Measurements from ENCODE around the gene SLC27A1. TPM values are rescaled to one million over a fixed set of nuclear protein-coding genes. Genes with fewer than 3 reads are reported as not detected.

The SLC27A1 gene
- total RNA-seq, 3 donors from 2014 or later (not counting 1 experiment from before 2014, with no cell fraction given), result 12.9 to 26.2 (median 16.3) TPM

DNA sequence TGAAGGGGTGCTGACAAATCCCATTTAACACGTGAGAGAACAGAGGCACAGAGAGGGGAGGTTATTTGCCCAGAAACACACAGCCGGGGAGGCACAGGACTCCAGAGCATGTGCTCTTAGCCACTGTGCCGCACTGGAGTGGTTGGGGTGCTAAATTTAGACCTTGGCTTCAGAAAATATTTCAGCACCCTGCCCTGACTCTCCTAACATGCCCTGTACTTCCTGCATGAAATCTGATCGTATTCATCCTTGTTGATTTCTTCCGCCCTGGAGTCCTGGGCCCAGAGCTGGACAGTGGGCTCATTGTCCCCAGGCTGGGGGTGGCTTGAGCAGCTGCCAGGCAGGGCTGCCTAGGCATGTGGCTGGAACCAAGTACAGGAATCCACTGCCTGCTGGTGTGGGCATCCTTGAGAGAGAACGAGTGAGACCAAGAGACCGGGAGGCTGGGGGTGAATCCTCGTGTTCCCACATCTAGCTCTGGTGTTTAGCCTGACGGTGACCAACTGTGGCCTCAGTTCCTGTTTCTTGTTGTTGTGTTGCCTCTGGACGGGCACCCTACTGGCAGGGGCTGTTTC, 5.3 kb downstream of the SLC27A1 start:
- Mint-ChIP-seq H3K9me3 (no peaks in the 10 kb centered on the region), H3K36me3 (no peaks in the 10 kb centered on the region), H3K27ac (no peak overlapping the region), H3K27me3 (ENCODE audit: low read depth in 2 of 2) (no peaks in the 10 kb centered on the region), H3K4me1 (peaks cover 14 to 30% of the 10 kb centered on the region in 2 donors), H3K4me3 (no peak overlapping the region)
- Histone ChIP-seq H3K4me1 (ENCODE audit: control insufficient read depth, insufficient read depth, low read length) (peaks cover 35% of the 10 kb centered on the region), H3K4me3 (ENCODE audit: low read length) (no peak overlapping the region), H3K9me3 (ENCODE audit: control insufficient read depth, insufficient read depth, low read length) (no peaks in the 10 kb centered on the region), H3K27ac (ENCODE audit: low read length) (no peak overlapping the region), H3K27me3 (ENCODE audit: control insufficient read depth, insufficient read depth, low read length) (no peaks in the 10 kb centered on the region), H3K36me3 (ENCODE audit: control insufficient read depth, insufficient read depth, low read length) (no peaks in the 10 kb centered on the region)
- 77% methylated on average over 10 of the region's 10 CpGs for WGBS (ENCODE audit: insufficient coverage)
- intact Hi-C loops (cut with micrococcal nuclease), result no loop called here
- no peak for DNase-seq
- no peak for ATAC-seq
- TF ChIP-seq, protein P1, sequence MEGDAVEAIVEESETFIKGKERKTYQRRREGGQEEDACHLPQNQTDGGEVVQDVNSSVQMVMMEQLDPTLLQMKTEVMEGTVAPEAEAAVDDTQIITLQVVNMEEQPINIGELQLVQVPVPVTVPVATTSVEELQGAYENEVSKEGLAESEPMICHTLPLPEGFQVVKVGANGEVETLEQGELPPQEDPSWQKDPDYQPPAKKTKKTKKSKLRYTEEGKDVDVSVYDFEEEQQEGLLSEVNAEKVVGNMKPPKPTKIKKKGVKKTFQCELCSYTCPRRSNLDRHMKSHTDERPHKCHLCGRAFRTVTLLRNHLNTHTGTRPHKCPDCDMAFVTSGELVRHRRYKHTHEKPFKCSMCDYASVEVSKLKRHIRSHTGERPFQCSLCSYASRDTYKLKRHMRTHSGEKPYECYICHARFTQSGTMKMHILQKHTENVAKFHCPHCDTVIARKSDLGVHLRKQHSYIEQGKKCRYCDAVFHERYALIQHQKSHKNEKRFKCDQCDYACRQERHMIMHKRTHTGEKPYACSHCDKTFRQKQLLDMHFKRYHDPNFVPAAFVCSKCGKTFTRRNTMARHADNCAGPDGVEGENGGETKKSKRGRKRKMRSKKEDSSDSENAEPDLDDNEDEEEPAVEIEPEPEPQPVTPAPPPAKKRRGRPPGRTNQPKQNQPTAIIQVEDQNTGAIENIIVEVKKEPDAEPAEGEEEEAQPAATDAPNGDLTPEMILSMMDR (IDR thresholded peaks at IDR 0.05), result no peak

DNA sequence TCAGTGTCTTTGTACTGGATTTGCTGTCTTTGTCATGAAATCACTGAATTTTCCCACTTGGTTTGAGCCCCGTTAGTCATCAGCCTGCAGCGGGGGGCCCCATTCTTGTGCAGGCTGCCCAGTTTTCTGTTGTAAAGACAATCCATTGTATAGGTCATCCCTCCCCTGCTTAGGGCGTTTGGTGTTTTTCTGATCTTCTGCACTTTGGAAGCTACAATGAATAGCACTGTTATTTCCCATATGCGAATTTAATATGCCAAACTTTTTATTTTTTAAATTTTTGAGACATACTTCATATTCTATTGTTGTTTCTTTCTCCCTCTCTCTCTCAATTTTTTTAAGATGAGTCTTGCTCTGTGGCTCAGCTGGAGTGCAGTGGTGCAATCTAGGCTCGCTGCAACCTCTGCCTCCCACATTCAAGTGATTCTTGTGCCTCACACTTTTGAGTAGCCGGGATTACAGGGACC, 9.0 kb downstream of the SLC27A1 start:
- DNase-seq (no peak), ATAC-seq (no peak)
- no peaks in the 10 kb centered on the region for H3K36me3 ChIP-seq (ENCODE audit: control insufficient read depth, insufficient read depth, low read length)
- H3K27ac Mint-ChIP-seq, result no peak overlapping the region
- H3K27me3 ChIP-seq (ENCODE audit: control insufficient read depth, insufficient read depth, low read length), result no peaks in the 10 kb centered on the region
- H3K4me1 Mint-ChIP-seq, result peaks cover 6 to 8% of the 10 kb centered on the region in 2 donors
- H3K27me3 Mint-ChIP-seq (ENCODE audit: low read depth in 2 of 2), result no peaks in the 10 kb centered on the region
- no peak overlapping the region for H3K27ac ChIP-seq (ENCODE audit: low read length)
- intact Hi-C loops (cut with micrococcal nuclease), result no loop called here
- H3K9me3 Mint-ChIP-seq, result no peaks in the 10 kb centered on the region
- no peaks in the 10 kb centered on the region for H3K9me3 ChIP-seq (ENCODE audit: control insufficient read depth, insufficient read depth, low read length)
- TF ChIP-seq, protein P1 (IDR thresholded peaks at IDR 0.05), result no peak
- H3K4me3 Mint-ChIP-seq, result no peak overlapping the region
- no peak overlapping the region for H3K4me3 ChIP-seq (ENCODE audit: low read length)
- H3K36me3 Mint-ChIP-seq, result no peaks in the 10 kb centered on the region
- H3K4me1 ChIP-seq (ENCODE audit: control insufficient read depth, insufficient read depth, low read length), result peaks cover 12% of the 10 kb centered on the region
- 89% methylated on average over 5 of the region's 6 CpGs for WGBS (ENCODE audit: insufficient coverage)

DNA sequence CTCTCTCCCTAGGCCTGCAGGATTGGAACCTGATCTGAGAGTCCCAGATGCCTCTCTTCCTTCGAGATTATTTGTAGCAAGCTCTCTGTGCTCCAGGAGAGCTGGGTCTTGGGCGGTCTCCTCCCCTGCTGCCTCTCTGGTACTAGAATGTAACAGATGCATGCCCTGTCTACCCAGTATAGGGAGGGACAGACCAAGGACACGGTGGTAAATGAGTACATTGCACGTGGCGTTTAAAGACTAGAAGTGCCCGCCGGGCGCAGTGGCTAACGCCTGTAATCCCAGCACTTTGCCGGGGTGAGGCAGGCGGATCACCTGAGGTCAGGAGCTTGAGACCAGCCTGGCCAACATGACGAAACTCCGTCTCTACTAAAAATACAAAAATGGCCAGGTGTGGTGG, 11.7 kb downstream of the SLC27A1 start:
- 94% methylated on average over 13 of the region's 13 CpGs for WGBS (ENCODE audit: insufficient coverage)
- DNase-seq (no peak), ATAC-seq (no peak)
- Histone ChIP-seq H3K9me3 (ENCODE audit: control insufficient read depth, insufficient read depth, low read length) (no peaks in the 10 kb centered on the region), H3K27ac (ENCODE audit: low read length) (no peak overlapping the region), H3K4me1 (ENCODE audit: control insufficient read depth, insufficient read depth, low read length) (peaks cover 1% of the 10 kb centered on the region), H3K27me3 (ENCODE audit: control insufficient read depth, insufficient read depth, low read length) (no peaks in the 10 kb centered on the region), H3K4me3 (ENCODE audit: low read length) (no peak overlapping the region), H3K36me3 (ENCODE audit: control insufficient read depth, insufficient read depth, low read length) (no peaks in the 10 kb centered on the region)
- H3K36me3 Mint-ChIP-seq, result no peaks in the 10 kb centered on the region
- TF ChIP-seq, protein P1 (IDR thresholded peaks at IDR 0.05), result no peak
- no peak overlapping the region for H3K4me3 Mint-ChIP-seq
- peaks cover 6 to 12% of the 10 kb centered on the region in 2 donors for H3K4me1 Mint-ChIP-seq
- no peak overlapping the region for H3K27ac Mint-ChIP-seq
- intact Hi-C loops (cut with micrococcal nuclease), result no loop called here
- H3K27me3 Mint-ChIP-seq (ENCODE audit: low read depth in 2 of 2), result no peaks in the 10 kb centered on the region
- no peaks in the 10 kb centered on the region for H3K9me3 Mint-ChIP-seq

All from natural killer cell (primary cell).